Activated T-helper 1 cell treated with anti-CD3 and anti-CD28 coated beads, Interleukin-12 subunit alpha, Interleukin-12 subunit beta, Interleukin-2, Interleukin-4 antibody, amounts not matched to agents 30 ng/mL and 10 ng/mL and 1 ng/mL, durations not matched to agents 14 hours and 24 hours and 36 hours (primary cell): ENCODE data around the gene CLIP3. TPM values are rescaled to one million over a fixed set of nuclear protein-coding genes. Genes with fewer than 3 reads are reported as not detected.

Experiments
- DNase-seq: peaks from one replicate; pipeline ENCODE4 v3.0.0; 2021; ENCODE audit warnings: low spot score
- H3K27ac Mint-ChIP-seq: one replicate; pipeline ENCODE4 v1.8.0; 2021; ENCODE audit warnings: mild to moderate bottlenecking, mixed read lengths
- H3K27me3 Mint-ChIP-seq: one replicate; pipeline ENCODE4 v1.8.0; 2022; ENCODE audit warnings: mild to moderate bottlenecking, moderate library complexity, mixed read lengths; ENCODE audit not compliant: insufficient read depth
- H3K36me3 Mint-ChIP-seq: one replicate; pipeline ENCODE4 v1.8.0; 2021; ENCODE audit warnings: low read depth, mixed read lengths
- H3K4me1 Mint-ChIP-seq: one replicate; pipeline ENCODE4 v1.8.0; 2021; ENCODE audit warnings: low read depth, mixed read lengths
- H3K4me3 Mint-ChIP-seq: one replicate; pipeline ENCODE4 v1.8.0; 2021; ENCODE audit warnings: mild to moderate bottlenecking, moderate library complexity, mixed read lengths
- H3K9me3 Mint-ChIP-seq: one replicate; pipeline ENCODE4 v1.8.0; 2021; ENCODE audit warnings: mixed read lengths
- intact Hi-C: fragments of 100-400 bp; cut with micrococcal nuclease; formaldehyde crosslinking; loops from one replicate; pipeline ENCODE4 v1.15.1; 2024
- total RNA-seq: library from RNA; stranded (reverse); gene quantifications from 2 replicates; pipeline ENCODE4 v1.2.3, GENCODE V29; 2022

Gene CLIP3
- total RNA-seq, 1 donor from 2014 or later: 4.4 TPM

- peak overlapping the region; percentile 61 for H3K4me3 Mint-ChIP-seq
- H3K27ac Mint-ChIP-seq: no peak overlapping the region
- H3K36me3 Mint-ChIP-seq: peaks cover 6% of the 10 kb centered on the region
These were observed 22.9 kb downstream of the CLIP3 start for GRCh38 chr19:36009633-36010379.

GRCh38 chr19:36009220-36009619 is 23.5 kb downstream of the CLIP3 start:
- DNase-seq: peak; percentile 51
- intact Hi-C loops: no loop called here
- no peaks in the 10 kb centered on the region for H3K9me3 Mint-ChIP-seq
- peaks cover 6% of the 10 kb centered on the region for H3K36me3 Mint-ChIP-seq
- H3K27ac Mint-ChIP-seq: no peak overlapping the region
- H3K27me3 Mint-ChIP-seq: no peaks in the 10 kb centered on the region
- peak overlapping the region; percentile 61 for H3K4me3 Mint-ChIP-seq
- H3K4me1 Mint-ChIP-seq: peaks cover 30% of the 10 kb centered on the region

More at GRCh38 chr19:36009633-36010379, 22.9 kb downstream of the CLIP3 start:
- DNase-seq: no peak
- intact Hi-C loops: loop anchor here (5.0 kb wide), 1 partner anchor 293 kb away; the partner anchor contains the start of gene KMT2B
- H3K4me1 Mint-ChIP-seq: peaks cover 36% of the 10 kb centered on the region
- no peaks in the 10 kb centered on the region for H3K9me3 Mint-ChIP-seq
- H3K27me3 Mint-ChIP-seq: no peaks in the 10 kb centered on the region

- no peak within 1 kb of the TSS for H3K27ac Mint-ChIP-seq
These were observed 24.2 kb downstream of the CLIP3 start, which contains the start of gene SYNE4 for GRCh38 chr19:36008336-36008978. Gene SYNE4 (minus strand): TSS chr19:36008813. CDS start chr19:36008681, 132 bp downstream.

GRCh38 chr19:36006955-36007354 is 25.7 kb downstream of the CLIP3 start:
- intact Hi-C loops: no loop called here
- Mint-ChIP-seq H3K4me1 (peaks cover 13% of the 10 kb centered on the region), H3K27me3 (no peaks in the 10 kb centered on the region), H3K27ac (no peak overlapping the region), H3K4me3 (no peak overlapping the region), H3K9me3 (no peaks in the 10 kb centered on the region), H3K36me3 (peaks cover 10% of the 10 kb centered on the region)
- no peak for DNase-seq

More at GRCh38 chr19:36008336-36008978, 24.2 kb downstream of the CLIP3 start, which contains the start of gene SYNE4:
- Mint-ChIP-seq H3K4me3 (peak within 1 kb of the TSS; percentile 61), H3K36me3 (peaks cover 6% of the 10 kb centered on the region), H3K4me1 (peaks cover 22% of the 10 kb centered on the region), H3K9me3 (no peaks in the 10 kb centered on the region), H3K27me3 (no peaks in the 10 kb centered on the region)
- intact Hi-C loops: no loop called here
- DNase-seq: no peak

- Mint-ChIP-seq H3K4me3 (no peak overlapping the region), H3K27me3 (no peaks in the 10 kb centered on the region), H3K27ac (no peak overlapping the region), H3K36me3 (peaks cover 11% of the 10 kb centered on the region), H3K4me1 (peaks cover 6% of the 10 kb centered on the region), H3K9me3 (no peaks in the 10 kb centered on the region)
- intact Hi-C loops: no loop called here
- no peak for DNase-seq
These were observed 29.4 kb downstream of the CLIP3 start for GRCh38 chr19:36003284-36003683.

- Mint-ChIP-seq H3K36me3 (peaks cover 18% of the 10 kb centered on the region), H3K4me1 (peaks cover 9% of the 10 kb centered on the region), H3K27me3 (no peaks in the 10 kb centered on the region), H3K27ac (no peak overlapping the region), H3K4me3 (no peak overlapping the region), H3K9me3 (no peaks in the 10 kb centered on the region)
- intact Hi-C loops: no loop called here
- DNase-seq: no peak
These were observed 31.1 kb downstream of the CLIP3 start for GRCh38 chr19:36001605-36002004.

- peaks cover 24% of the 10 kb centered on the region for H3K4me1 Mint-ChIP-seq
- H3K9me3 Mint-ChIP-seq: no peaks in the 10 kb centered on the region
- no peak for DNase-seq
- H3K27me3 Mint-ChIP-seq: no peaks in the 10 kb centered on the region
- H3K36me3 Mint-ChIP-seq: peaks cover 14% of the 10 kb centered on the region
- peak overlapping the region; percentile 94 for H3K4me3 Mint-ChIP-seq
- no peak overlapping the region for H3K27ac Mint-ChIP-seq
- intact Hi-C loops: loop anchor here (5.0 kb wide), 1 partner anchor 131 kb away; no protein-coding TSS in a partner anchor
These were observed 35.9 kb downstream of the CLIP3 start for GRCh38 chr19:35996777-35997176.

GRCh38 chr19:35995048-35995993 is 37.4 kb downstream of the CLIP3 start, which contains the start of gene SDHAF1:
Gene SDHAF1 (plus strand): TSS chr19:35995188. CDS start chr19:35995275, 87 bp downstream.
- Mint-ChIP-seq H3K36me3 (peaks cover 14% of the 10 kb centered on the region), H3K27me3 (peaks cover 3% of the 10 kb centered on the region), H3K4me3 (peak within 1 kb of the TSS; percentile 94), H3K9me3 (no peaks in the 10 kb centered on the region), H3K4me1 (peaks cover 24% of the 10 kb centered on the region), H3K27ac (peak within 1 kb of the TSS; percentile 92)
- DNase-seq: peak; percentile 93
- intact Hi-C loops: loop anchor here (1.0 to 5.0 kb wide), 7 partner anchors 8 to 293 kb away; partner anchors contain the start of genes ALKBH6, HCST, THAP8 and WDR62

- Mint-ChIP-seq H3K27me3 (peaks cover 3% of the 10 kb centered on the region), H3K4me1 (peaks cover 19% of the 10 kb centered on the region), H3K9me3 (no peaks in the 10 kb centered on the region), H3K36me3 (peaks cover 12% of the 10 kb centered on the region), H3K27ac (no peak overlapping the region), H3K4me3 (peak overlapping the region; percentile 75)
- DNase-seq: no peak
- intact Hi-C loops: loop anchor here (2.0 kb wide), 1 partner anchor 91 kb away; the partner anchor contains the start of gene HCST
These were observed 38.6 kb downstream of the CLIP3 start for GRCh38 chr19:35993923-35994598.

- Mint-ChIP-seq H3K4me3 (peak overlapping the region; percentile 75), H3K4me1 (peaks cover 19% of the 10 kb centered on the region), H3K27me3 (peaks cover 3% of the 10 kb centered on the region), H3K27ac (no peak overlapping the region), H3K36me3 (peaks cover 12% of the 10 kb centered on the region), H3K9me3 (no peaks in the 10 kb centered on the region)
- DNase-seq: no peak
- intact Hi-C loops: no loop called here
These were observed 39.5 kb downstream of the CLIP3 start for GRCh38 chr19:35992907-35993765.

GRCh38 chr19:35991731-35992450 is 40.8 kb downstream of the CLIP3 start:
- Mint-ChIP-seq H3K9me3 (no peaks in the 10 kb centered on the region), H3K27me3 (peaks cover 10% of the 10 kb centered on the region), H3K36me3 (peaks cover 7% of the 10 kb centered on the region), H3K4me1 (peaks cover 19% of the 10 kb centered on the region), H3K27ac (no peak overlapping the region), H3K4me3 (no peak overlapping the region)
- no peak for DNase-seq
- intact Hi-C loops: no loop called here
